Glutamatergic neuron (in vitro differentiated cells): ENCODE measurements around the gene SH2D4B. TPM values are rescaled to one million over a fixed set of nuclear protein-coding genes. Genes with fewer than 3 reads are reported as not detected.

ENCODE experiments used
- DNase-seq: peaks from one replicate; pipeline ENCODE4 v3.0.0; 2022
- H3K27ac Mint-ChIP-seq: one replicate; pipeline ENCODE4 v1.8.0; 2020; ENCODE audit warnings: mild to moderate bottlenecking, mixed read lengths, inconsistent platforms; ENCODE audit not compliant: unreplicated experiment
- H3K27me3 Mint-ChIP-seq: one replicate; pipeline ENCODE4 v1.8.0; 2020; ENCODE audit warnings: mild to moderate bottlenecking, moderate library complexity, mixed read lengths, inconsistent platforms; ENCODE audit not compliant: unreplicated experiment
- H3K36me3 Mint-ChIP-seq: one replicate; pipeline ENCODE4 v1.8.0; 2020; ENCODE audit warnings: mild to moderate bottlenecking, mixed read lengths, inconsistent platforms; ENCODE audit not compliant: unreplicated experiment
- H3K4me1 Mint-ChIP-seq: one replicate; pipeline ENCODE4 v1.8.0; 2020; ENCODE audit warnings: mild to moderate bottlenecking, low read depth, mixed read lengths, inconsistent platforms; ENCODE audit not compliant: unreplicated experiment
- H3K4me3 Mint-ChIP-seq: one replicate; pipeline ENCODE4 v1.8.0; 2020; ENCODE audit warnings: mild to moderate bottlenecking, mixed read lengths, inconsistent platforms; ENCODE audit not compliant: unreplicated experiment
- H3K9me3 Mint-ChIP-seq: one replicate; pipeline ENCODE4 v1.8.0; 2020; ENCODE audit warnings: mild to moderate bottlenecking, moderate library complexity, mixed read lengths, inconsistent platforms; ENCODE audit not compliant: unreplicated experiment
- total RNA-seq: library from RNA; stranded (reverse); fragmentation: NEBNext Ultra II Directional; extraction: Animal tissue kit (Norgen Biotek cat#: 25700); gene quantifications from one replicate; pipeline ENCODE4 v1.2.1, GENCODE V29; 2021; ENCODE audit not compliant: unreplicated experiment
- TF ChIP-seq, protein P1 (sequence below): fragments of 200-600 bp; sonication (generic); IDR thresholded peaks from one replicate; pipeline ENCODE4 v1.5.0; 2021; ENCODE audit not compliant: partially characterized antibody, unreplicated experiment

Gene SH2D4B
- total RNA-seq, 1 donor from 2014 or later = 0.12 TPM

DNA sequence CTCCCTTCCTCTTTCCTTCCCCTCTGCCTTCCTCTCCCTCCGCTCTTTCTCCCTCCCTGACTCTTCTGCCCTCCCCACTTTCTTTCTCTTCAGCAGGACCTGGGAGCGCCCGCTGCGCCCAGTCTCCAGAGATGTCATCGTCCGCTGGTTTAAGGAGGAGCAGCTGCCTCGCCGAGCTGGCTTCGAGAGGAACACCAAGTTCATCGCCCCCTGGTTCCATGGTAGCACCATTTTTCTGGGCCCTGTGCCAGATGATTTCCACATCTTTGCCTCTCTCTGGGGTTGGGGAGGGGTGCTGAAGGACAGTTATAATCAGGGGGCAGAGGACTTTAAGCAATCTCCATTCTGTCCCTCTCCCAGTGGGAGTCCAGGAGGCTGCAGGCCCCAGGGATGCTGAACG lies 71.6 kb downstream of the SH2D4B start:
- Mint-ChIP-seq H3K4me1 (peaks cover 2% of the 10 kb centered on the region), H3K36me3 (peaks cover 5% of the 10 kb centered on the region), H3K27ac (no peak overlapping the region), H3K9me3 (no peaks in the 10 kb centered on the region), H3K27me3 (peaks cover 2% of the 10 kb centered on the region), H3K4me3 (no peak overlapping the region)
- no peak for DNase-seq
- TF ChIP-seq, protein P1, sequence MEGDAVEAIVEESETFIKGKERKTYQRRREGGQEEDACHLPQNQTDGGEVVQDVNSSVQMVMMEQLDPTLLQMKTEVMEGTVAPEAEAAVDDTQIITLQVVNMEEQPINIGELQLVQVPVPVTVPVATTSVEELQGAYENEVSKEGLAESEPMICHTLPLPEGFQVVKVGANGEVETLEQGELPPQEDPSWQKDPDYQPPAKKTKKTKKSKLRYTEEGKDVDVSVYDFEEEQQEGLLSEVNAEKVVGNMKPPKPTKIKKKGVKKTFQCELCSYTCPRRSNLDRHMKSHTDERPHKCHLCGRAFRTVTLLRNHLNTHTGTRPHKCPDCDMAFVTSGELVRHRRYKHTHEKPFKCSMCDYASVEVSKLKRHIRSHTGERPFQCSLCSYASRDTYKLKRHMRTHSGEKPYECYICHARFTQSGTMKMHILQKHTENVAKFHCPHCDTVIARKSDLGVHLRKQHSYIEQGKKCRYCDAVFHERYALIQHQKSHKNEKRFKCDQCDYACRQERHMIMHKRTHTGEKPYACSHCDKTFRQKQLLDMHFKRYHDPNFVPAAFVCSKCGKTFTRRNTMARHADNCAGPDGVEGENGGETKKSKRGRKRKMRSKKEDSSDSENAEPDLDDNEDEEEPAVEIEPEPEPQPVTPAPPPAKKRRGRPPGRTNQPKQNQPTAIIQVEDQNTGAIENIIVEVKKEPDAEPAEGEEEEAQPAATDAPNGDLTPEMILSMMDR = no peak

DNA sequence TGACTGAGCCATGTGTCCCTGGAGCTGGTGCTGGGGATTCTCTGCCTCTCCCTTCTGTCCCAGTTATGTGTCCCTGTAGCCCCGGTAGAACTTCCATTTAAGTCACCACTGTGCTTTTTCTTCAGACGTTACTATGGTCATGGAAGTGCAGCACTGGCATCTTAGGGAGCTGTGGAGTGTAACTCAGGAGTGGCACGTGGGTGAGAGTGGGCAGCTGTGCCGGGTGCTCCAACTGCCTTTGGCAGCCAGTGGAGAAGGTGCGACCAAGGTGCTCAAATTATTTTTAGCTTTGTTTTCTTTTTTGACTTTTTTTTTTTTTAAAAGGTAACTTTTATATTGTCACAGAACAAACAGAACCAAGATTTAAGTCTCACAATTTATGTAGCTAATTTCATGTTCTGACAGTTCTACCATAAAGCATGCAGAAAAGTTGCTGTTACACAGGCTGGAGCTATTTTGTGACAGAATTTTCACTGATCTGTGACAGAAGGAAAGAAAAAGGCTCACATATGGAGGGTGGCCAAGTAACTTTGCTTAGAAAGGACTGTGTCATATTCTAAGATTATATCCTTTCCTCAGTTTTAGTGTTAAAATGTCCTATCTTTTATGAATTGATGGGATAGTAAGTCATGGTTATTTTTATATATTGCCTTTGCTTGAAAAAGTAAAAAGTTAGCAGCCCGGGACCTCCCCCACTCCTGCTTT lies 73.9 kb downstream of the SH2D4B start:
- H3K4me1 Mint-ChIP-seq = peaks cover 2% of the 10 kb centered on the region
- H3K27ac Mint-ChIP-seq = no peak overlapping the region
- H3K36me3 Mint-ChIP-seq = peaks cover 5% of the 10 kb centered on the region
- no peak for DNase-seq
- H3K4me3 Mint-ChIP-seq = no peak overlapping the region
- peaks cover 2% of the 10 kb centered on the region for H3K27me3 Mint-ChIP-seq
- TF ChIP-seq, protein P1 = no peak
- H3K9me3 Mint-ChIP-seq = no peaks in the 10 kb centered on the region

DNA sequence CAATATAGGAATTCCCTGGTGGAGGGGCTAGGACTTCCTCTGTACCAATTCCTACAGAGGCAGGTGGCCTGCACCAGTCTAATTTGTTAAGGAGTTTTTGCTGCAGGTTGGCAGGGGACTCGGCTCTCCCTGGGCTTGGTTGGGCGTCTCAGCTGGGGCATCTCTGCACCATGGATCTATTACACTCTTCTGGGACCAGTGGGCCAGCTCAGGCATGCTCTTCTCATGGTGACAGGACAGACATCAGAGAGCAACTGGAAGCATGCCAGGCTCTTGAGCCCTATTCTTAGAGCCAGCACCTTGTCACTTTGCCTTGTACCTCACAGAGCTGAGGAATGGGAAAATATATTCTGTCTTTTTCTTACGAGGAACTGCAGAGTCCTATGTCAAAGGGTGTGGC lies 74.6 kb downstream of the SH2D4B start:
- TF ChIP-seq, protein P1 = no peak
- peaks cover 2% of the 10 kb centered on the region for H3K27me3 Mint-ChIP-seq
- DNase-seq = no peak
- no peaks in the 10 kb centered on the region for H3K4me1 Mint-ChIP-seq
- H3K27ac Mint-ChIP-seq = no peak overlapping the region
- no peak overlapping the region for H3K4me3 Mint-ChIP-seq
- H3K9me3 Mint-ChIP-seq = no peaks in the 10 kb centered on the region
- peaks cover 5% of the 10 kb centered on the region for H3K36me3 Mint-ChIP-seq

DNA sequence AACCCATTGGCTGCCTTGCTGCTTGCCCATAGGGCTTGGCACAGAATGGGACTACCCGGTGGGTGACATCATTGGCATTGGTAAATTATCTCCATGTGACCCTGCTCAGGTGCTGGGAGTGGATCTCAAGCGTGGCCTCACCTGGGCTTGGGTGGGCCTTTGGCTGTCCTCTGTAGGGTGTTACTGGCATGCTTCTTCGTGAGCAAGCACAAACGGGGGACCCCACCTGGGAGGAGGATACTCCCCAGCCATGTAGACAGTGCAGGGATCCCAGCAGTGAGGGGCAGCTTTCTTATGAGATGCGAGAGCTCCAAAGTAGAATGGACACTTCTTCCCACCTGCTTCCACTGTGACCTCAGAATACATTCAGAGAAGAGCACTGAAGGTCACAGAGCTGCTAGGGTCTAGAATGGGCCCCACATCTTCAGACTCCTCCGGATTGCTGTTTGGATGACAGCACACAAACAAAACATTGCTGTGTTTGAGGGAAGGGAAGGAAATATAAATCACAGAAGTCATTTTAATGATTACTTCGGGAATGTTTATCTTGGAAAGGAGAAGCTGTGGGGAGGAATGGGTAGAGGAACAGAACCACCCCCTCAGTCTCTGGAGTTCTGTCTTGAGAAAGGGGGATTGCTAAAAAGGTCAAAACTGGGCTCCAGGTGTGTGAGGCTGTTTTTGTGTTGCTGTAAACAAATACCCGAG lies 75.9 kb downstream of the SH2D4B start:
- no peak for DNase-seq
- H3K36me3 Mint-ChIP-seq = peaks cover 5% of the 10 kb centered on the region
- H3K4me3 Mint-ChIP-seq = no peak overlapping the region
- no peak overlapping the region for H3K27ac Mint-ChIP-seq
- TF ChIP-seq, protein P1 = no peak
- no peaks in the 10 kb centered on the region for H3K4me1 Mint-ChIP-seq
- no peaks in the 10 kb centered on the region for H3K9me3 Mint-ChIP-seq
- peaks cover 2% of the 10 kb centered on the region for H3K27me3 Mint-ChIP-seq
